ENCODE results near the gene PTPRK.

DNA sequence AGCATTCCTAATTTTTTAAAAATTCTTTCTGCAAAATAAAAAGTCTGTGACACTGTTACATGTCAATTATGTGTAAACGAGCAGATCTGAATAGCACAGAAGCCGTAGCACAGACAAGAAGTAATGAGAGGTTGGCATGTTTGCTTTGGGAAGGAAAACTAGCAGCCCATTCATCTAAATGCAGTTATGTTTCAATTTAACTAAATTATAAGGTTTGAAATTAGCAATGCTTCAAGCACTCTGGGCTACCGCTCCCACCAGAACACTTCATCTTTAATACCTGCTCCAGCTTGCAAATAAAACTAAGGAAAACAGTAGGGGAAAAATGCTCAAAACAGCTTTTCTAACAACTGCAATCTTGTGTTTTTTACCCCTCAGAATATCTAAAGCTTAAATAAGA is 73.9 kb downstream of the PTPRK start:
- TF ChIP-seq, protein P1, sequence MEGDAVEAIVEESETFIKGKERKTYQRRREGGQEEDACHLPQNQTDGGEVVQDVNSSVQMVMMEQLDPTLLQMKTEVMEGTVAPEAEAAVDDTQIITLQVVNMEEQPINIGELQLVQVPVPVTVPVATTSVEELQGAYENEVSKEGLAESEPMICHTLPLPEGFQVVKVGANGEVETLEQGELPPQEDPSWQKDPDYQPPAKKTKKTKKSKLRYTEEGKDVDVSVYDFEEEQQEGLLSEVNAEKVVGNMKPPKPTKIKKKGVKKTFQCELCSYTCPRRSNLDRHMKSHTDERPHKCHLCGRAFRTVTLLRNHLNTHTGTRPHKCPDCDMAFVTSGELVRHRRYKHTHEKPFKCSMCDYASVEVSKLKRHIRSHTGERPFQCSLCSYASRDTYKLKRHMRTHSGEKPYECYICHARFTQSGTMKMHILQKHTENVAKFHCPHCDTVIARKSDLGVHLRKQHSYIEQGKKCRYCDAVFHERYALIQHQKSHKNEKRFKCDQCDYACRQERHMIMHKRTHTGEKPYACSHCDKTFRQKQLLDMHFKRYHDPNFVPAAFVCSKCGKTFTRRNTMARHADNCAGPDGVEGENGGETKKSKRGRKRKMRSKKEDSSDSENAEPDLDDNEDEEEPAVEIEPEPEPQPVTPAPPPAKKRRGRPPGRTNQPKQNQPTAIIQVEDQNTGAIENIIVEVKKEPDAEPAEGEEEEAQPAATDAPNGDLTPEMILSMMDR (IDR thresholded peaks at IDR 0.05) = no peak
- no peak for TF ChIP-seq POLR2A (IDR thresholded peaks at IDR 0.05)
